HG03520 (cell line): ENCODE measurements around the gene MXD4.
"Not testable (repeated sequence)": the region's sequence is repeated elsewhere in the genome, so short reads cannot be mapped to it uniquely, and the experiment has no call there.

Source experiments
- ATAC-seq: cut with Tn5 transposase; IDR thresholded peaks from one replicate; pipeline ENCODE4 v1.9.1; 2021; ENCODE audit warnings: mild to moderate bottlenecking, moderate library complexity; ENCODE audit not compliant: unreplicated experiment

MXD4 gene

GRCh38 chr4:2275546-2276251 lies 13.8 kb upstream of the MXD4 start:
- ATAC-seq = no peak

DNA sequence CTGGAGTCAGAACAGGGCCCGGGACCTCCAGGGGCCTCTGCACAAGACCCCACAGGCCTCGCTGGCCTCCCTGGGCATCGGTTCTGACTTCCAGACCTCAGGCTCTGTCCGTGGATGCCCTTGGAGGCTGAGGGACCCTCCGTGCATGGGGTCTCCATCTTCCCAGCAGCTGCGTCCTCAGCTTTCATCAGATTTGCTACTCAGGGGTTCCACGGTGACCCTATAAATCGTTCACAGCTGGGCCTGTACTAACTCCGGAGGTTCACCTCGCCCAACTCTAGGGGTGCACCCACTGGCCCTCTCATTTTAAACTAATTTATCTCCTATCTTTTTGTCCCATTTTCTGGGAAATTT lies 13.1 kb upstream of the MXD4 start:
- not testable (repeated sequence) for ATAC-seq

GRCh38 chr4:2274320-2275043 lies 12.6 kb upstream of the MXD4 start:
- ATAC-seq = no peak

- no peak for ATAC-seq
Observed at GRCh38 chr4:2273657-2274319, 11.9 kb upstream of the MXD4 start.

- ATAC-seq = no peak
Observed at GRCh38 chr4:2273221-2273620, 11.3 kb upstream of the MXD4 start.

GRCh38 chr4:2272828-2273120 lies 10.9 kb upstream of the MXD4 start:
- no peak for ATAC-seq

DNA sequence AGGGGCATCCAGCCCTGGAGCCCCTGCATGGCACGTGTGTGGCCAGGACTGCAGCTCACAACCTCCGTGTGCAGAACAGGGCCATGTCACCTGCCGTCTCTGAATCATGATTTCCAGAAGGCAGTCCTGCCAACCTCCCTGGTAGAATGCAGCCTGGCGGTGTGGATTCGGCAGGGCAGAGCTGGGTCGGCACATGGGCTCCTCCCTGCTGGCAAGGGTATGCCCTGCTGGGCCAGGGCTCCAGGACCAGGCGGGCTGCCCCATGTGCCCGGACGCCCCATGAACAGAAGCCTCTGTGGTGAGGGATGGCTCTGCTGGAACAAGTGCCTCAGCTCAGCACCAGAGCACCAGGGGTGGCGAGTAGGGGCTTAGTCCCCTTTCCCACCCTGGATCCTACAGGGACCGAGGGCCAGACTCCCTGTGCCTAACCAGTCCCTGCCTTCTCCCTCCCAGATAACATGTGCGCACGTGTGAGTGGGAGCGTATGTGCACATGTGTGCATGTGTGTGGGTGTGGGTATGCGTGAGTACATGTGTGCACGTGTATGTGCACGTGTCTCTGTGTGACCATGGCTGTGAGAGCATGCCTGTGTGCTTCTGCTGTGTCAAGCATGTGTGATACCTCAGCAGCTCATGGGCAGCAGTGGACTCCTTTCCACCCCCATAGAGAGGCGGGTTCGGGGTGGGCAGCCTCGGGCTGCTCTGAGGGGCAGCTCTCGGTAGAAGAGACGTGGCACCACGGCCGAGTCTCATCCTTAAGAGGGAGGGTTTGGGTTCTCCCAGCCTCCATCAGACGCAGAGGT lies 10.3 kb upstream of the MXD4 start:
- ATAC-seq = no peak

GRCh38 chr4:2271279-2272025 lies 9.5 kb upstream of the MXD4 start:
- ATAC-seq = no peak

DNA sequence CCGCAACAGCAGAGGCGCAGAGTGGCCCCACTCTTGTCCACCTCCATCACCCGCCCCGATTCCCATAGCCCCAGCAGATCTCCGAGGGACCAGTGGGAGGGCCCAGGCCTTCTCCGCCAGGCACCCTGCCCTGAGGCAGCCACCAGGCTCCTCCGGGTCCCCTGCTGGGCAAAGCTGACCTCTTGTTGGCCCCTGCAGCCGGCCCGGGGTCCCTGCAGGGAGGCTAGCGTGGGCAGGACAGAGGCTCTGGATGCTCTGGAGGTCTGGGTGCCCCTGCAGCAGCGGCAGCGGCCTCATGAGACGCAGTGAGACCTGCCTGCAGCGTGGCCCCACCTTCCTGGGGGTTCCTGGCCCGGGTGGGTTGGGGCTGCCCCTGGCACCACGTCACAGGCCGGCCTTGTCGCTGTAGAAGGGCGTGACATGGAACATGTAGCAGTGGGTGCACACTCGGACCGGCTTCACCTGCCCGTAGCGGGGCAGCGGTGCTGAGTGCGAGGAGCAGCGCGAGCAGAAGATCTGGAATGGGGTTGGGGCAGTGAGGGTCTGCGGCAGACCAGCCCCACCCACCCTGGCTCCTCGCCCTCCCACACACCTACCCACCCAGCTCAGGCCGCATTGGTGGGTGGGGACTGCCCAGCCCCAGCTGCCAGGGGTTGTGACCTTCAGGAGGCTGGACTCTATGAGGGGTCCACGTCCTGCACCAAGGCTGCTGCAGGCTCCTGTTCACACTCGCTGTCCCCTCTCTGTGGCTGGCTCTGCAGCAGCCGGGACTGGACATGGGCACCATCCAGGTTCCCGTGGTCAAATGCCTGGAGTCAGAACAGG lies 8.6 kb upstream of the MXD4 start:
- no peak for ATAC-seq

DNA sequence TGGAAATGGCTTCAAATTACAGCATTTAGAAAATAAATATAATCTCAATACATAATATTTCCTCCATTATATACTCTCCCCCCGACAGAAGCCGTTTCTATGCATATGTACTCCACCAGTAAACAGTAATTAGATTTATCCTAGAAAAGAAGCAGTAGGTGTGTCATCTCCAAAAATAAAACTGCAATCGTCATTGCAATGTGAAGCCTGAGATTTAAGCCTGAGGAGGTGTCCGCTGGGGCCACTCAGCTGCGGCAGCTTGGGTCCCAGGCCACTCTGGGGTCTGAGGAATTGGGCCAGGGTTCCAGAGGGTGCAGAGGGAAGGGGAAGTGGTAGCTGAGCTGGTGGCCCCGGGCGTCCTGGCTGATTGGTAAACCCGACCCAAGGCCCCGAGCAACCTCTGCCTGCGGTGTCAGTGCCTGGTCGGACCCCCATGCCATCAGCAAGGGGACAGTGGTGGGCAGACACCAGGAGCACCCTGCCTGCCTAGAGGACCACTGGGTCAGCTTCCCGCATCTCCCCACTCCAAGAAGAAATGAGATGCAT lies 7.8 kb upstream of the MXD4 start:
- ATAC-seq = no peak

DNA sequence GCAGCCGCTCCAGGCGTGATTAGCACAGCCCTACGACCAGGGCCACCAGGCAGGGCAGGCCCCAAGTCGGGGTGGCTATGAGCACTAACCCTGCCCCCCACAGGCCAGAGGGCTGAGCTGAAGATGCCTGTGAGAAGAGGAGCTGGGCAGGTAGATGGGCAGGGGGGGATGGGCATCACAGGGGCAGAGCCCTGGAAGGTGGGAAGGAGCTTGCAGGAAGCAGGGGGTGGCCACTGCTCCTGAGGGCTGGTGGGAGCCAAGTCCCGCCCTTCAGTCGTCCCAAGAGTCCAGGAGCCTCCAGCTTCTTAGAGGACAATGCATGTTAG lies 7.3 kb upstream of the MXD4 start:
- no peak for ATAC-seq

DNA sequence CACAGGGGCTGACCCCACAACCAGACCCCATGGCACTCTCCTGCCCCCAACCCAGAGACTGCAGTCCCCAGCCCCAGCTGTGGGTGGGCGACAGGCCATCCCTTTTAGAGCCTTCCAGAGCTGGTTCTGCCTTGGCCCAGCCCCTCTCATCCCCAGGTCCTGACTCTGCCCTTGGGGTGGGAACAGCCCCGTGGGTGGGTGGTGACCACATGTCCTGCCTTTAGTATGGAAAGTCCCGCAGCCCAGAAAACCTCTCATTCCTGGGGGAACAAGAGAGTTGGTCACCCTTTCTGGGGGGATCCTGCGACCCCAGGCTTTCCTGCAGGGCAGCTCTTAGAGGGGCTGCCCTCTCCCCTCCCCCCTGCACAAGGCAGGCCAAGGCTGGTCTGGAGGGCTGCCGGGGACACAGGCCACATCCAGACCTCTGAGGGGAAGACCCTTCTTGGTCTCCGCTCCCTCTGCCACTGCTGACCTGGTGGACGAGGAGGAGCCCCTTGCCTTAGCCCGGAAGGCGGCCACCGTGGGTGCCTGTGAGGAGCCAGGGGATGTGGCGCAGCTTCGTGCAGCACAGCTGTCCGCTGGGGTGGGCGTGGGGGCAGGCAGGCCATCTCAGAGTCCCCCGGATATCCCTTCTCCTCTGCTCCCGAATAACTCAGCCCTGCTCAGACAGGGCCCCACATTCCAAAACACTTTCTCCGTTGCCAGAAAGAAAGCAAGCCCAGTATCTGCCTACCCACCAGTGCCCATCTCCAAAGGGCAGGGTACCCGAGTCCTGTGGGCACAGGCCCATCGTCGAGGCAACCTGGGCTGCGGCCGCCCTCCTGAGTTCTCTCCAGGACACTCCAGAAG lies 6.7 kb upstream of the MXD4 start:
- no peak for ATAC-seq

GRCh38 chr4:2267841-2268240 lies 5.9 kb upstream of the MXD4 start:
- no peak for ATAC-seq

DNA sequence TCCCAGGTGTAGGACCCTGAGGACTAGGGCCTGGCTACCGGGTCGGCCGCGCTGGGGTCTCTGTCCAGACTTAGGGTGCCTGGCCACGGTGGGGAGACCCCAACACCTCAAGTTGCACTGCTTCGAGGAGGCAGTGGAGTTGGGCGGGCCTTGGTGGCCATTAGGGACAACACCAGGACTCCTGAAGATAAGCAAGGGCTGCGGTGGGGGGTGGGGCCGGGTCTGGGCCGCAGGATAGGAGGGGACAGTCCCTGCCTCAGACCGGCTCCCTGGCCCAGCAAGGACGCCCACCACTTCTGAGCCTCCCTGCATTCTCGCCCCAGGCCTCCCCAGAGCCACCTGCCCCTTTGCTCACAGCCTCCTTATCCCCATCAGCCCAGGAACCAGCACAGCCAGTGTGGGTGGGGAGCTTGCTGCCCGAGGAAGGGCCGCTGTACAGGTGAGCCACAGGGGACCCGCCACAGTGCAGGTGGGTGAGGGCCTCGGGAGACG lies 5.5 kb upstream of the MXD4 start:
- no peak for ATAC-seq

DNA sequence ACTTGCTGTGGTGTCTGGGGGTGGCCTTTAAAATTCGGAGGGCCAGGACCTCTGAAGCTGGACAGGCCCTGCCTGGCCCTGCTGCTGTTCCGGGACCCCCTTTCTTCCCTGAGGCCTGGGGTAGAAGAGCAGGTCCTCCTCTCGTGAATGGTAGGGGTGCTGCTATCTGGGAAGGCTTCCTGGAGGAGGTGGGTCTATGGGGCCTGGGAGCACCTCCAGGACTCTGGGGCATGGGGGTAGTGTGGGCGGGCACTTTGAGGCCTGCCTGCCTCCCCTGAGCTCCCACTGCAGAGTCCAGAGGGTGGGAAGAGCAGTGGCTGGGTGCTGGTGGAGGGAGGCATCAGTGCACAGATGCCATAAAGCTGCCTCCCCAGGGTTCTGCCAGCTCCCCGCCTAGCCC lies 4.9 kb upstream of the MXD4 start:
- ATAC-seq = no peak

GRCh38 chr4:2266181-2266580 lies 4.3 kb upstream of the MXD4 start:
- ATAC-seq = no peak

GRCh38 chr4:2265113-2266110 lies 3.5 kb upstream of the MXD4 start:
- ATAC-seq = no peak
